Measurements from ENCODE around the gene PLG. TPM values are rescaled to one million over a fixed set of nuclear protein-coding genes. Genes with fewer than 3 reads are reported as not detected.

PLG gene
- total RNA-seq, result not detected in 2 replicates

GRCh38 chr6:160701918-160702680 is at the start of gene PLG:
Gene PLG, plus strand, starts transcription at chr6:160702244. Its CDS starts 61 bp downstream, at chr6:160702305.

GRCh38 chr6:160664198-160664597 is 37.8 kb upstream of the PLG start, which contains the start of gene LPA:
Gene LPA, minus strand, starts transcription at chr6:160664275. Its CDS starts 61 bp downstream, at chr6:160664214.

Other genes with a start within 250 kb of the PLG start
- not detected in 2 replicates for gene LPA, start 38.0 kb upstream of the PLG start, total RNA-seq